GM23248 (cell line): Measurements from ENCODE around the gene HFM1. TPM values are rescaled to one million over a fixed set of nuclear protein-coding genes. Genes with fewer than 3 reads are reported as not detected.
A peak's percentile ranks its signal among the peaks of the same experiment; 100 is the strongest.
"Not testable (repeated sequence)": the region's sequence is repeated elsewhere in the genome, so short reads cannot be mapped to it uniquely, and the experiment has no call there.

ENCODE experiments used
- DNase-seq: peaks from one replicate; pipeline ENCODE4 v3.0.0-alpha.2; 2015
- H2AFZ ChIP-seq: fragments of 200-600 bp; sonication (generic); 2 replicates; pipeline ENCODE4 v1.6.1; 2016; ENCODE audit warnings: antibody characterized with exemption
- H3F3A ChIP-seq: fragments of 200-600 bp; sonication (generic); 2 replicates; pipeline ENCODE4 v1.6.1; 2016; ENCODE audit warnings: mild to moderate bottlenecking, antibody characterized with exemption, mixed run types; ENCODE audit not compliant: insufficient read depth
- H3K27ac ChIP-seq: fragments of 200-600 bp; sonication (generic); 2 replicates; pipeline ENCODE4 v1.5.1; 2016; ENCODE audit warnings: mild to moderate bottlenecking
- H3K27me3 ChIP-seq: fragments of 200-600 bp; sonication (generic); replicated peaks from 2 replicates; pipeline ENCODE4 v1.6.1; 2016; ENCODE audit warnings: mild to moderate bottlenecking; ENCODE audit not compliant: insufficient read depth
- H3K36me3 ChIP-seq: fragments of 200-600 bp; sonication (generic); 2 replicates; pipeline ENCODE4 v1.6.1; 2016; ENCODE audit warnings: low read depth, mild to moderate bottlenecking
- H3K4me1 ChIP-seq: fragments of 200-600 bp; sonication (generic); 2 replicates; pipeline ENCODE4 v1.6.1; 2016; ENCODE audit warnings: mild to moderate bottlenecking; ENCODE audit not compliant: insufficient read depth
- H3K4me2 ChIP-seq: fragments of 200-600 bp; sonication (generic); one replicate; pipeline ENCODE4 v1.6.1; 2016; ENCODE audit warnings: mild to moderate bottlenecking; ENCODE audit not compliant: unreplicated experiment
- H3K4me3 ChIP-seq: fragments of 200-600 bp; sonication (generic); 2 replicates; pipeline ENCODE4 v1.5.1; 2016; ENCODE audit warnings: mild to moderate bottlenecking
- H3K79me2 ChIP-seq: fragments of 200-600 bp; sonication (generic); 2 replicates; pipeline ENCODE4 v1.6.1; 2016; ENCODE audit warnings: mild to moderate bottlenecking; ENCODE audit not compliant: insufficient read depth
- H3K9ac ChIP-seq: fragments of 200-600 bp; sonication (generic); 2 replicates; pipeline ENCODE4 v1.6.1; 2016; ENCODE audit warnings: mild to moderate bottlenecking
- H3K9me2 ChIP-seq: fragments of 200-600 bp; sonication (generic); 2 replicates; pipeline ENCODE4 v1.6.1; 2016; ENCODE audit warnings: mixed run types, mild to moderate bottlenecking, moderate library complexity; ENCODE audit not compliant: insufficient read depth
- H3K9me3 ChIP-seq: fragments of 200-600 bp; sonication (generic); one replicate; pipeline ENCODE4 v1.6.1; 2017; ENCODE audit warnings: low read depth
- H4K20me1 ChIP-seq: fragments of 200-600 bp; sonication (generic); 2 replicates; pipeline ENCODE4 v1.6.0; 2016; ENCODE audit not compliant: insufficient read depth
- EZH2 ChIP-seq: fragments of 200-600 bp; sonication (generic); IDR thresholded peaks from 2 replicates; pipeline ENCODE4 v1.6.1; 2018; ENCODE audit warnings: antibody characterized with exemption, mild to moderate bottlenecking; ENCODE audit not compliant: insufficient read depth, poor library complexity, severe bottlenecking
- EZH2phosphoT487 ChIP-seq: fragments of 200-600 bp; sonication (generic); IDR thresholded peaks from 2 replicates; pipeline ENCODE4 v1.6.1; 2018; ENCODE audit warnings: antibody characterized with exemption, moderate library complexity, mild to moderate bottlenecking, low read depth; ENCODE audit not compliant: insufficient read depth
- WGBS, 2 experiments: methylation state at CpG; one replicate each; pipeline ENCODE4 v1.1.6; 2015 to 2017; ENCODE audit warnings: low lambda C conversion rate in 2 of 2, low coverage in 1 of 2; ENCODE audit errors: missing lambda C conversion rate in 2 of 2; 5-methylcytosine and 5-hydroxymethylcytosine counted together
- in situ Hi-C: fragments of 300-500 bp; cut with MboI; formaldehyde crosslinking; loops from 2 replicates; pipeline ENCODE4 v1.15.0; 2020
- polyA plus RNA-seq: library from polyadenylated mRNA; unstranded; fragments of >200 nt; fragmentation: Nextera tagmentation; extraction: Ambion mirVana; gene quantifications from 2 replicates; pipeline ENCODE4 v1.2.1, GENCODE V29; 2016
- total RNA-seq: library from RNA; depleted of rRNA; stranded (reverse); fragments of >200 nt; shearing (Covaris generic); gene quantifications from 2 replicates; pipeline ENCODE4 v1.2.3, GENCODE V29; 2014

HFM1 gene
- total and polyA plus RNA-seq, 2 experiments from 2014 or later, result under 0.01 TPM; not detected in 1

DNA sequence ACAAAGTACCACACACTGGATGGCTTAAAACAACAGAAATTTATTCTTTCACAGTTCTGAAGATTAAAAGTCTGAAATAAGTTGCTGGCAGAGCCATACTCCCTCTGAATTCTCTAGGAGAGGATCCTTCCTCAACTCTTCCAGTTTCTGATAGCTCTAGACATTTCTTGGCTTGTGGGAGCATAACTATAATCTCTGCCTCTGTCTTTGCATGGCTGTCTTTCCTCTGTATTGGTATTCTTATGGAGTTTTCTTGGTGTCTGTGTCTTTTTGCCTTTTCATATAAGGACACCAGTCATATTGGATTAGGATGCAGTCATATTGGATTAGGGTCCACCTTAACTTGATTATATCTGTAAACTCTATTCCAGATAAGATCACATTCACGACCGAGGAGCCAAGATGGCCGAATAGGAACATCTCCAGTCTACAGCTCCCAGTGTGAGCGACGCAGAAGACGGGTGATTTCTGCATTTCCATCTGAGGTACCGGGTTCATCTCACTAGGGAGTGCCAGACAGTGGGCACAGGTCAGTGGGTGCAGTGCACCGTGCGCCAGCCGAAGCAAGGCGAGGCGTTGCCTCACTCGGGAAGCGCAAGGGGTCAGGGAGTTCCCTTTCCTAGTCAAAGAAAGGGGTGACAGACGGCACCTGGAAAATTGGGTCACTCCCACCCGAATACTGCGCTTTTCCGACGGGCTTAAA lies 118.2 kb downstream of the HFM1 start:
- not testable (repeated sequence) for H3K4me1 ChIP-seq, H3K36me3 ChIP-seq, H3K79me2 ChIP-seq, H3K4me2 ChIP-seq, DNase-seq, H3F3A ChIP-seq, H3K9me2 ChIP-seq, H3K9me3 ChIP-seq, H3K4me3 ChIP-seq, H4K20me1 ChIP-seq, H3K27ac ChIP-seq, H3K27me3 ChIP-seq, H3K9ac ChIP-seq, H2AFZ ChIP-seq
- WGBS, 2 experiments, result 82 to 89% methylated on average over 15 to 19 of the region's 19 CpGs
- in situ Hi-C loops, result loop anchor here (25.0 kb wide), 1 partner anchor 651 kb away; the partner anchor contains the start of gene BRDT

DNA sequence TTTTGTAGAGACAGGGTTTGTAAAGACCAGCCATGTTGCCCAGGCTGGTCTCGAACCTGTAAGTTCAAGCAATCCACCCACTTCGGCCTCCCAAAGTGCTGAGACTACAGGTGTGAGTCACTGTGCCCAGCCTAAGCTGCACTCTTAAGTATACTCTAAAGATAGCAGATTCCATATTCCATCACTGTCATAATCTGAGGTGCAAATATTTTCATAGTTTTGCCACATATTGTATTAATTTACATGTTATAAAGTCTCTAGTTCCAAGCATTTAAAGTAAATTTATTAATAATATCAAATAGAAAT lies 121.3 kb downstream of the HFM1 start:
- Histone ChIP-seq H3K36me3 (no peaks in the 10 kb centered on the region), H4K20me1 (no peaks in the 10 kb centered on the region), H3K79me2 (no peaks in the 10 kb centered on the region), H3F3A (no peaks in the 10 kb centered on the region), H3K9me2 (no peaks in the 10 kb centered on the region), H3K4me2 (no peak overlapping the region), H3K4me3 (no peak overlapping the region), H3K9me3 (no peaks in the 10 kb centered on the region), H3K4me1 (no peaks in the 10 kb centered on the region), H3K27ac (no peak overlapping the region), H3K9ac (no peak overlapping the region), H2AFZ (peak overlapping the region; percentile 85), H3K27me3 (no peaks in the 10 kb centered on the region)
- TF ChIP-seq EZH2 (no peak), EZH2phosphoT487 (no peak)
- peak; percentile 21 for DNase-seq
- in situ Hi-C loops, result loop anchor here (25.0 kb wide), 1 partner anchor 654 kb away; the partner anchor contains the start of gene BRDT
- WGBS, 2 experiments, result 77 to 79% methylated on average over 2 of the region's 2 CpGs

DNA sequence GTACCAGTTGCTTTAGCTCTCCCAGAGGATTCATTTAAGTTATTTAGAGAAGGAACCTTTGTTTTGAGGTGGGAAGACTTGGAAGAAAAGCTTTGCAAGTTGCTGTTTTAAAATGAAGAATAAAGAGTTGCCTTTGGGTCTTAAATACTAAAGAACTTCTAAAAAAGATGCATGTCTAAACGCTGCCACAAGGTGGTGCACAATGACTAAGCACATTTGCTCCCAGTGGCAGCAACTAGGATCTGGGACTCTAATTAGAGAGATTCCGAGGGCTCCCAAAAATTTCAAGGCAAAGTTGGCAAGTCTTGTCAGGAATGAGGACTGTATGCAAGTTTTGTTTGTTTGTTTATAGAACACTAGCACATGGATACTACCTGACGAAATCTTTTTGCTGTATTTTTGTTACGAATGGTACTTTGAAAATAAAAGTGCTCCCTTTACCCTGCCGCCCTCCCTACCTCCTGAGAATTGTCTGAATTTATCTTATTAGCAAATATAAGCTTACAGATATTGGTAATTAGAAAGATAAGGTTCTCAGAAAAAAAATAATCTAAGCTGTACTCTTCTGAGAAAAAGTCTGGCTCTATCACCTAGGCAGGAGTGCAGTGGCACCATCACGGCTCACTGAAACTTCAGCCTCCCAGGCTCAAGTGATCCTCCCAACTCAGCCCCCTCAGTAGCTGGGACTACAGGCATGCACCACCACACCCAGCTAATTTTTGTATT lies 121.8 kb downstream of the HFM1 start:
- DNase-seq, result peak; percentile 79
- no peak overlapping the region for H3K27ac ChIP-seq
- no peaks in the 10 kb centered on the region for H3K79me2 ChIP-seq
- H4K20me1 ChIP-seq, result no peaks in the 10 kb centered on the region
- 34 to 40% methylated on average over 6 of the region's 6 CpGs for WGBS, 2 experiments
- H3F3A ChIP-seq, result no peaks in the 10 kb centered on the region
- peak overlapping the region; percentile 85 for H2AFZ ChIP-seq
- in situ Hi-C loops, result loop anchor here (25.0 kb wide), 1 partner anchor 654 kb away; the partner anchor contains the start of gene BRDT
- peak overlapping the region; percentile 29; the same call in 1 of the 2 replicates for H3K9ac ChIP-seq
- no peaks in the 10 kb centered on the region for H3K9me3 ChIP-seq
- no peaks in the 10 kb centered on the region for H3K4me1 ChIP-seq
- no peaks in the 10 kb centered on the region for H3K36me3 ChIP-seq
- H3K9me2 ChIP-seq, result no peaks in the 10 kb centered on the region
- H3K4me2 ChIP-seq, result peak overlapping the region; percentile 73
- no peak for TF ChIP-seq EZH2
- TF ChIP-seq EZH2phosphoT487, result no peak
- H3K27me3 ChIP-seq, result no peaks in the 10 kb centered on the region
- peak overlapping the region; percentile 52 for H3K4me3 ChIP-seq

DNA sequence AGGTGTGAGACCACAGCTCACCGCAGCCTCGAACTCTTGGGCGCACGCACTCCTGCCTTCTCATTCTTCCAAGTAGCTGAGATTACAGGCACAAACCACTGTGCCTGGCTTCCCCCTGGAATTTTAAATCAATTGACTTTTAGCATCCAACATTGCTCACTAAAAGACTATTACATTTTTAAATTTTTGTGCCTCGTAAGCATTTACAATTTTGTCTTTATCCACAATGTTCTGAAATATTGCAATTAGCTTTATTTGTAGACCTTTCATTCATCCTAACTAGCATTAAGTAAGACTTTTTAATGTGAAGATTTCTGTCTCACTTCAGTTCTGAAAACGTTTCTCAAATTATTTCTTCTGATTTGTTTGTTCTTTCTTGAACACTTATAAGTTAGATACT lies 122.9 kb downstream of the HFM1 start:
- Histone ChIP-seq H3K27ac (no peak overlapping the region), H4K20me1 (no peaks in the 10 kb centered on the region), H3K9me3 (no peaks in the 10 kb centered on the region), H3K4me1 (no peaks in the 10 kb centered on the region), H3K36me3 (no peaks in the 10 kb centered on the region), H3K9me2 (no peaks in the 10 kb centered on the region), H3F3A (no peaks in the 10 kb centered on the region), H3K79me2 (no peaks in the 10 kb centered on the region), H3K27me3 (no peaks in the 10 kb centered on the region), H3K4me2 (no peak overlapping the region), H2AFZ (no peak overlapping the region), H3K4me3 (no peak overlapping the region), H3K9ac (no peak overlapping the region)
- no peak for DNase-seq
- TF ChIP-seq EZH2phosphoT487 (no peak), EZH2 (no peak)
- in situ Hi-C loops, result loop anchor here (25.0 kb wide), 1 partner anchor 656 kb away; the partner anchor contains the start of gene BRDT
- WGBS, 2 experiments, result 43 to 52% methylated on average over 6 of the region's 6 CpGs
